Measurements from ENCODE around the gene SPOCK2. TPM values are rescaled to one million over a fixed set of nuclear protein-coding genes. Genes with fewer than 3 reads are reported as not detected.

Gene SPOCK2
- total and polyA plus RNA-seq, 2 of the 13 experiments (the other 11 are each of a cell fraction or from before 2014, with no cell fraction given): 8.6 to 30.6 TPM

GRCh38 chr10:72044417-72045041 lies 43.8 kb downstream of the SPOCK2 start (continued):
- no peak for TF ChIP-seq HMG20A (CRISPR knock-in tag; IDR thresholded peaks at IDR 0.05; ENCODE audit: borderline replicate concordance)
- TF ChIP-seq YEATS2 (CRISPR knock-in tag; IDR thresholded peaks at IDR 0.05; ENCODE audit: borderline replicate concordance): peak; percentile 46; the same call in 1 of the 2 replicates
- peak; percentile 45; the same call in 1 of the 2 replicates for TF ChIP-seq ARID4A (CRISPR knock-in tag; IDR thresholded peaks at IDR 0.05; ENCODE audit: borderline replicate concordance)
- TF ChIP-seq MED13 (CRISPR knock-in tag; IDR thresholded peaks at IDR 0.05): no peak
- TF ChIP-seq NKX3-1 (CRISPR knock-in tag; IDR thresholded peaks at IDR 0.05): no peak
- no peak; the same call in 1 of the 2 replicates for TF ChIP-seq ZBTB1 (CRISPR knock-in tag; IDR thresholded peaks at IDR 0.05; ENCODE audit: borderline replicate concordance)
- no peak for TF ChIP-seq ZNF552 (CRISPR knock-in tag; IDR thresholded peaks at IDR 0.05; ENCODE audit: borderline replicate concordance)
- TF ChIP-seq NFE2 (CRISPR knock-in tag; IDR thresholded peaks at IDR 0.05): no peak
- no peak for TF ChIP-seq NFRKB (IDR thresholded peaks at IDR 0.05)
- TF ChIP-seq ZNF281 (CRISPR knock-in tag; IDR thresholded peaks at IDR 0.05; ENCODE audit: borderline replicate concordance): peak; percentile 61; the same call in 1 of the 2 replicates
- peak; percentile 85; the same call in 1 of the 2 replicates for TF ChIP-seq THAP7 (CRISPR knock-in tag; IDR thresholded peaks at IDR 0.05)
- TF ChIP-seq KAT7 (CRISPR knock-in tag; IDR thresholded peaks at IDR 0.05; ENCODE audit: borderline replicate concordance): no peak; the same call in 1 of the 2 replicates
- TF ChIP-seq ZNF121 (CRISPR knock-in tag; IDR thresholded peaks at IDR 0.05): peak; percentile 20; the same call in 1 of the 2 replicates
- peak; percentile 41 to 58; a peak in 3 of 4 replicates for TF ChIP-seq HMGXB4 (CRISPR knock-in tag; IDR thresholded peaks at IDR 0.05; ENCODE audit: borderline replicate concordance in 1 of 2, low read depth in 1 of 2)
- TF ChIP-seq TEAD2 (CRISPR knock-in tag; IDR thresholded peaks at IDR 0.05): no peak

Data from HepG2 (cell line).